Gastroesophageal sphincter (tissue), 3 donors: ENCODE results near the gene MYDGF.

Experiments
- CTCF ChIP-seq, 4 experiments: fragments of 200-600 bp in 2 of 4; fragments of 450-650 bp in 2 of 4; sonication (generic) in 1 of 4; IDR thresholded peaks; one replicate each; pipeline ENCODE4 v1.5.1; 2017 to 2019; ENCODE audit warnings: antibody characterized with exemption in 4 of 4, mild to moderate bottlenecking in 2 of 4, moderate library complexity in 2 of 4
- POLR2A ChIP-seq, 2 donors: fragments of 450-650 bp; IDR thresholded peaks; one replicate each; pipeline ENCODE4 v1.6.1; 2017; ENCODE audit warnings: antibody characterized with exemption in 2 of 2, mild to moderate bottlenecking in 2 of 2, moderate library complexity in 1 of 2

- no peak for TF ChIP-seq CTCF (IDR thresholded peaks at IDR 0.05)
- TF ChIP-seq POLR2A (IDR thresholded peaks at IDR 0.05): no peak
These were observed 31.8 kb downstream of the MYDGF start for GRCh38 chr19:4638317-4638716.
